ENCODE data around the gene PNPT1. TPM values are rescaled to one million over a fixed set of nuclear protein-coding genes. Genes with fewer than 3 reads are reported as not detected.

Gene PNPT1
- total RNA-seq (2021; ENCODE audit: unreplicated experiment) (31.7 TPM), Bru-seq, nascent RNA (percentile 86 among the genes with signal in this experiment), BruChase-seq, experiment 1, labeled RNA remaining after a 6-hour chase (percentile 86 among the genes with signal in this experiment), BruChase-seq, experiment 2, labeled RNA remaining after a 2-hour chase (percentile 84 among the genes with signal in this experiment)
- 13.5 and 13.7 TPM in 2 replicates for polyA plus RNA-seq (2012)
- long read RNA-seq, full-length matches to known transcripts: 100 of 170 reads
- long read RNA-seq, partial matches to known transcripts: 13 of 170 reads
- long read RNA-seq, other reads (novel, unspliced or antisense): 57 of 170 reads

- intact Hi-C loops (cut with micrococcal nuclease): no loop called here
- TF ChIP-seq ZNF274 (IDR thresholded peaks at IDR 0.05; ENCODE audit: low read depth, low read length) (no peak), RAD21 (IDR thresholded peaks at IDR 0.05; ENCODE audit: low read depth) (no peak), ZFX (IDR thresholded peaks at IDR 0.05) (no peak), REST (IDR thresholded peaks at IDR 0.05; ENCODE audit: low read depth) (no peak), POLR2A (IDR thresholded peaks at IDR 0.05; ENCODE audit: borderline replicate concordance, extremely low read depth, insufficient read depth, insufficient read length) (peak; percentile 57), EZH2 (IDR thresholded peaks at IDR 0.05) (no peak), ZBTB33 (IDR thresholded peaks at IDR 0.05; ENCODE audit: extremely low read depth, insufficient replicate concordance, low read length) (peak; percentile 80), ATF3 (IDR thresholded peaks at IDR 0.05) (no peak), ELF1 (IDR thresholded peaks at IDR 0.05; ENCODE audit: borderline replicate concordance, low read depth) (peak; percentile 83), CBX3 (IDR thresholded peaks at IDR 0.05; ENCODE audit: low read depth) (peak; percentile 93), YY1 (IDR thresholded peaks at IDR 0.05; ENCODE audit: extremely low read depth, insufficient replicate concordance, low read depth, low read length) (peak; percentile 98), SP1 (IDR thresholded peaks at IDR 0.05; ENCODE audit: low read depth) (peak; percentile 81), POLR2AphosphoS5 (IDR thresholded peaks at IDR 0.05; ENCODE audit: low read depth, low read length) (peak; percentile 85), EGR1 (IDR thresholded peaks at IDR 0.05; ENCODE audit: low read depth) (no peak), JUND (IDR thresholded peaks at IDR 0.05) (no peak), CTCF (IDR thresholded peaks at IDR 0.05 in 2 of 3, conservative IDR thresholded peaks at IDR 0.05 in 1 of 3; ENCODE audit: borderline replicate concordance in 1 of 3, insufficient read depth in 1 of 3, low read depth in 2 of 3, low read length in 2 of 3) (no peak), CEBPB (IDR thresholded peaks at IDR 0.05; ENCODE audit: low read depth) (peak; percentile 77)
Measured at GRCh38 chr2:55693181-55694125, at the start of gene PNPT1. TSS of gene PNPT1 (minus strand) at chr2:55693844. CDS start at chr2:55693823, 21 bp downstream.

More at GRCh38 chr2:55693181-55694125, at the start of gene PNPT1:
- CTCF ChIA-PET: no interaction called here
- peak within 1 kb of the TSS; percentile 76 to 96 for H3K4me3 ChIP-seq (replicated peaks in 1 of 2; ENCODE audit: low read depth in 1 of 2, low read length in 2 of 2)
- H3K9ac ChIP-seq (ENCODE audit: low read length): peak within 1 kb of the TSS; percentile 88
- POLR2A ChIA-PET: no interaction called here
- peaks cover 15% of the 10 kb centered on the region; the same call in 1 of the 2 replicates for H4K20me1 ChIP-seq (ENCODE audit: insufficient read depth)
- peaks cover 0 to 10% of the 10 kb centered on the region in 2 experiments; a peak in 1 of 4 replicates for H3K36me3 ChIP-seq (ENCODE audit: control insufficient read depth in 1 of 2, insufficient read depth in 2 of 2, low read length in 2 of 2)
- H2AFZ ChIP-seq (ENCODE audit: low read depth, low read length, poor library complexity, severe bottlenecking): peak within 1 kb of the TSS; percentile 79
- peak within 1 kb of the TSS; percentile 20 for H3K27ac ChIP-seq (ENCODE audit: low read depth, low read length)
- H3K4me1 ChIP-seq (ENCODE audit: control insufficient read depth in 1 of 2, insufficient read depth in 2 of 2, low read length in 2 of 2): peaks cover 7 to 13% of the 10 kb centered on the region in 2 experiments; a peak in 3 of 4 replicates
- DNase-seq (ENCODE audit: low read depth, low spot score) (peak; percentile 87), ATAC-seq (peak; percentile 99)
- peak within 1 kb of the TSS; percentile 84 for H3K4me2 ChIP-seq (ENCODE audit: low read length)
- H3K27me3 ChIP-seq (ENCODE audit: insufficient read depth, low read length): peaks cover 4% of the 10 kb centered on the region; the same call in 1 of the 2 replicates
- RAD21 ChIA-PET (ENCODE audit: low non-redundant PET in 1 of 2, low total read pairs in 2 of 2, uncharacterized antibody in 2 of 2, unreplicated experiment in 2 of 2): no interaction called here
- no peaks in the 10 kb centered on the region for H3K9me2 ChIP-seq (ENCODE audit: insufficient read depth)
- peaks cover 52% of the 10 kb centered on the region for H3K79me2 ChIP-seq (ENCODE audit: insufficient read depth, low read length)
- TSS peak; percentile 59 for BruUV-seq (replicated peaks)
- H3K9me3 ChIP-seq (ENCODE audit: control insufficient read depth in 1 of 2, insufficient read depth in 1 of 2, low read depth in 1 of 2, low read length in 2 of 2): no peaks in the 10 kb centered on the region
